Inferior parietal cortex (tissue), 1 donor: ENCODE results near the gene LMAN1L.

Source experiments
- DNase-seq: peaks from one replicate; pipeline ENCODE4 v3.0.0-alpha.2; 2016; ENCODE audit errors: extremely low spot score

Gene LMAN1L

DNA sequence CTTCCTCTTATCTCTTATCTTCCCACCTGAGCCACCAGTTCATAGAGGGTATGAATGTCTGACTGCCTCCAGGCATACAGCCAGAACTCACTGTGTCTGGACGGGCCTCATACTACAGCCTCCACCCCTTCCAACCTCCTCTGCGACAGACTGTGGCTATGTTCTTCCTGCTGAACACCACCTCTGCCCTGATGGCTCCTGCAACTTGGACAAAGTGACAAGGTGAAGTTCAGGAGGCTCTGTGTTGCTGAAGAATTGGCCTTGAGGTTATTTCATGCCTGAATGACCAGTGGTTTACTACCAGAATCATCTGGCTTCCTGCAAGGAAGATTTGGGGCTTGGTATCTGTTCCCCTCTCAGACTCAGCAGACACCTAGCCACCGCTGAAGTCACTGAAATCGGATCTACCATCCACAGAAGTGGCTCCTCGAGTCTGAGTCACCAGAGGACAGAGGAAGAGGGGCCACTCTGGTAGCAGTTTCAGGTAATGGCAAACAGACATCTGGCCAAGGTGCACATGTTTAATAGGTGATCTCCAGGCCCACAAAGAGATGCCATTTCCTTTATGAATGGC, 44.5 kb downstream of the LMAN1L start:
- DNase-seq: no peak

DNA sequence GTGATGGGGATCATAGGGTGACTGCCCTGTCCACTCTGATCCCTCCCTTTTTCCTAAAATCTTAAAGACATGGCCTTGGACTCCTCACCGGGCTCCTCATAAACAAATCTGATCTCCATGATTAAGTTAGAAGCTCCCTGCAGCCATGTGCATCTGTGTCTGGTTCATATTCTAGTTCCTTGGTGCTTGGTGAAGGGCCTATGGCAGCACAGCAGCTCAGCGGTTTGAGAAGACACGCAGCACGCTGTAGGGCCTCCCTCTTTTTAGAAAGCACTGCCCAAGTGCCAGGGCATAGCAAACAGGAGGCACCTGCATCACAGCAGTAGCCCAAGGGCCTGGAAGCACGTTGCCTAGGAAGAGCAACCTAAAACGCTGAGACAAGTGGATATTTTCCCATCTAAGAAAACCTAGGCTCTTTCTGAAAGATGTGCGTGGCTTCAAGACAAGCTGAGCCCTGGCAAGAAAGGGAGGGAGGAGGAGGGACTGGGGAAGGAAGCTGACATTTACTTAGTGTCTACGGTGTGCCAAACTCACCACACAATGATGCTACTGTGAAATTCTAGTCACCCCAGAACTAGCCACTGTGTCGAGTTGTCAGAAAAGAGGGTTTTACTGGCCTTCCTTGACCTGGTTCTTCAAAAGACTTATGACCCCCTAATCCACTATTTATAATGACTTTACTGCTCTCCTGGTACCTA, 45.2 kb downstream of the LMAN1L start:
- no peak for DNase-seq

DNA sequence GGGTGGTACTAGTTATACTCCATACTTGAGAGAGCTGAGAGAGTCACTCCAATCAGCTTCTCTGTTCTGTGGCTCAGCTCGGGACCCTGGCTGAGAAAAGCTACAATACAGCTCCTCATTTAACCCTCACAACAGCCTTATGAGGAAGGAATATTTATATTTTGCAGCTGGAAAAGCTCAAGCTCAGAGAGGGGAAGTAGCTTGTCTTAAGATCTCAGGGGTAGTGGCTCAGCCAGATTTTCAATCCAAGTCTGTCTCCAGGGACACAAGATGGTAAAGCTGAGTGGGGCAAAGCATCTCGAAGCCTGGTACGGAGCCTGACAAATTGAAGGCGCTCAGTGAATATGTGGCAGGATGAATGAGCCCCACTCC, 45.7 kb downstream of the LMAN1L start:
- DNase-seq: no peak

DNA sequence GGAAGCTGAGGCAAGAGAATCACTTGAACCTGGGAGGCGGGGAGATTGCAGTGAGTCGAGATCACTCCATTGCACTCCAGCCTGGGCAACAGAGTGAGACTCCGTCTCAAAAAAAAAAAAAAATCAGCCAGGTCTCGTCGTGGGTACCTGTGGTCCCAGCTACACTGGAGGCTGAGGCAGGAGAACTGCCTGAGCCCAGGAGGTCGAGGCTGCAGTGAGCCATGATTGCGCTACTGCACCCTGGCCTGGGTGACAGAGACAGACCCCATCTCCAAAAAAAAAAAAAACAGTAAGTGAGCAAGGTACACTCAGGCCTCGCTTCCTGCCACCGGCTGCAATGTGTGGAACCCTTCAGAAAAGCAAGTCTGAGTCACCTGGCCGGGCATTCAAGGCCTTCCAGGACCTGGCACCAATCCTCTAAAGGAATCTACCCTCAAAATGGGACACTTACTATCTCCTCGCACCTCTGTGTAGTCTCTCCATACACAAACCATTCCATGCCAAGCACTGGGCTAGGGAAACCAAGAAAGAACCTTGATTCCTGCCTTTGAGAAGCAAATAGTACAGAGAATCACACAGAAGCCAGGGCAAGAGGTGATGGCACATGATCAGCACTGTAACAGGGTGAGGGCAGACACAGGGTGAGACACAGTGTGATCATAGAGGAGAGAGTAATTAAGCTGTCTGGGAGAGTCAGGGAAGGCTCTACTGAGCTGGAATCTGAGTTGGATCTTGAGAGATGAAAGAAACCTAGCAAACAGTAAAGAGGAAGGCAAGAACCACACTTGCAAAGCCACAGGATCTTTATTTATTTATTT, 50.8 kb downstream of the LMAN1L start:
- DNase-seq: no peak

DNA sequence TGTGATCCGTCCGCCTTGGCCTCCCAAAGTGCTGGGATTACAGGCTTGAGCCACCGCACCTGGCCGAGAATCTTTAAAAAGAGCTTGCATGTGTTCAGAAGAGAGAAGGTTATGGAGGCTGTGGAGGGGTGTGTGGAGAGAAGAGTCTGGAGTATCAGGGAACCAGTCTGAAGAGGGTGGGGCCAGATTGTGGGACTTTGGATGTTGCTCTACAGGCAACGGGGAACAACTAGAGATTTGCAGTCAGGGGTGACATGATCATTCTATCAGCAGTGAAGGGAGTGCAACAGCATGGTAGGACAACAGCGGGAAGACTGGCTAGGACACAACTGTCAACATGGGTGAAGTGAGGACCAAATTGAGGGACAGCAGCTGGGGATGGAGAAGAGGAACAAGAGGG, 51.7 kb downstream of the LMAN1L start:
- no peak for DNase-seq

DNA sequence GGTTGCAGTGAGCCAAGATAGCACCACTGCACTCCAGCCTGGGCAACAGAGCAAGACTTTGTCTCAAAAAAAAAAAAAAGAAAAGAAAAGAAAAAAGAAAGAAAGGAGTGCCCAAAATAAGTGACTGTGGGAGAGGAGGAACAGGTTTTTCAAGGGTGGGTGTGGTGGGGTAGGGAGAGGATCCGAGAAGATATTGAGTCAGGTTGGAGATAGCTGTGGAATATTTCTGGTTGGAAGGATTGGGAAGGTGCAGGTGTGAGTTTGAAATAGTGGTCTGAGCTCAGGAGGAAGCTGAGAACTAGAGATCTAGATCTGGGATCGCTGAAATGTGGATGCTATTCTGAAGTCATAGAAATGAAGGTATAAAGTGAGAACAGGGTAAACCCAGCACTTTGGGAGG, 52.7 kb downstream of the LMAN1L start:
- no peak for DNase-seq

DNA sequence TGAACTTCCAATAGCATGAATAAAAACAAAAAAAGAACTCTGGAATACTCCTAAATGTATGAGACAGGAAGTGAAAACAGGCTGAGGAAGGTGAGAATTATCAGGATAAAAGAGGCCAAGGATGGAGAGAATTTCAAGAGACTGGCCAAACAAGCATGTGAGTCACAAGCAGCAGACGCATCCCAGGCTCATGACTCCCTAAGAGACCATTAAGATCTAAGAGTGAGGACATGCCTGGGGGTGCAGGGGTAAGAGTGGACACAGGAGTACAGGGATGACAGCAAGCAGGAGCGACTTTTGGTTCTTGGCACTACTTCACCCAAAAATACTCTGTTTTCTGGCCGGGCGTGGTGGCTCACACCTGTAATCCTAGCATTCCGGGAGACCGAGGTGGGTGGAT, 53.5 kb downstream of the LMAN1L start:
- no peak for DNase-seq

DNA sequence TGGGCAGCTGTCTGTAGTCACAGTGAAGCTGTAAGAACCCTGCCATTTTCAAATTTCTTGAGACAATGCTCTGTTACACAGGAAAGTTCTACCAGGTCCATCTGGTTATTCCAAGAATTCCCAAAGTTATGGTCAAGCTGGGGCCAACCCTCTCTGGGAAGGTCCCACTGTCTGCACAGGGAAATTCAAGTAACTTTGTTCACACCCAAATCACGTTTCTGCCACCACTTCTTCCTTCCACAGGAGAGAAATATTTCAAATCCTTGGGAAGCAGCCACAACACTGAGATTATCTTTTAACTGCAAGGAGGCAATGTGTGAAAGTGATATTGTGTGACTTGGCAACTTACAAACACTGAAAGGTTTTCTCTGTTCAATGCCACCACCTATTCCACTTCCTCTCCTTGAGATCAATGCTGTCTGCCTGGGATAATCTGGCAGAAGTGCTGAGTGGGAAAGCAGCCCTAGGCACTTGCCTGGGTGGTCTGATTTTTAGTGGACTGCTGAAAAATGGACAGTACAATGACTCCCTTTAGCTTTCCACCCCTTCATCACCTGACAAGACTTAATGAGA, 54.9 kb downstream of the LMAN1L start:
- no peak for DNase-seq

DNA sequence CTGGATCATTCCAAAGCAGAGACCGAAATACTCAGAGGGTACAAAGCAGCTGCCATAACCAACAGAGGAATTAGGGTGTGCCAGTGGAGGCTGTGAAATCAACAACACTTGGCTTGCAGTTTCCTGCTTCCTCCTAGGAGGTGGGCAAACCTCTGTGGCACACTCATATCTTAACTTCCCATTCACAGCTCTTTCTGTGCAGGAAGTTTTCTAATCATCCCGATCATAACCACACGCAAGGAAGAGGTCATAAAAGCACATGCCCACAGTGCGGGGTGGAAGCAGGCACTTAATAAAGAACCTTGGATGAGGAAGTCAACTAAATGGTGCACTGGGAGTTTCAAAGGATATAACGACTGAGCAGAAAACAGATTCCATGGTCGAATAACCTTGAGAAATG, 55.4 kb downstream of the LMAN1L start:
- DNase-seq: no peak

DNA sequence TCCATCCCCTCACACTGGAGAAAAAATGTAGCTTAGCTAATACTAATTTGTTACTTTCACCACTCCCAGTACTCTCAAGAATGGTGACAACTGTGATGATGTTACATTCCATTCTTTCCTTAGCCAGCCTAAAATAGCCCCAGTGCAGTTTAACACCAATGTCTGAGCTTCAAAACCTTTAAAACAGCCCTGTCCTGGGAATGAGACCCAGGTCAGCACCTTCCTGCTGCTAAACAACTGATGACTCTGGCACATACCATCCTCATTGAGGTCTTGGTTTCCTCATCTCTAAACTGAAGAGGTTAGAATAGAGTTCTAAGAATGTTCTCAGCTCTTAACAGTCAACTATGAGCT, 56.7 kb downstream of the LMAN1L start:
- no peak for DNase-seq

DNA sequence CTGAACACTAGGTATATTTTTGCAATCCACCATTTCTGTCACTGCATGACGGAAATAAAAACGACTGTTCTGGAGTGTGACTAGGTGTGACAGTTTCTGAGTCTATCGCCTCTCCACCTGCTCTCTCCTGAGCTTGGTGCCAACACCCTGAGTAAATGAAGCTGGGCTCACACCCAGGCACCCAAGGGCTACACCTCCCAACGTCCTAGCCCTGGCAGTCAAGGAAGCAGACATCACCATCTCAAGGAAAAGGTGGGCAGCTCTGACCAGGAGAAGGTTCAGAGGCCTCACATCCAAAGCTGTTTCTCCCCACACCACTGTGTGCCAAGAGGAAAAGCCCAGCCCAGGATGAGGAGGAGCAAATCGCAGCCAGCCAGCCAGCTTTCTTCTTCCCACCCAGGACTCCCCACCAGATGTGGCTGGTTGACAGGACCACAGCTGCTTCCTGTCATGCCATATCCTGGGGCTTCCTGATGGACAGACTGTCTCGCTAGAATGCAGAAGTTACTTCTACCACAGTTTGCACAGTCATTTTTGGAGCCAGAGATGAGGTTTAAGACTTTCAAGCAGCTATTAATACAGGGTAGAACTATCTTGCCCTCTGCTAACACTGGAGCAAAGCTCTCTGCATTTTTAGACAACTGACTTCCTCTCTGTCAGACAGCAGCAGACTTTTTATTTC, 57.2 kb downstream of the LMAN1L start:
- DNase-seq: no peak

DNA sequence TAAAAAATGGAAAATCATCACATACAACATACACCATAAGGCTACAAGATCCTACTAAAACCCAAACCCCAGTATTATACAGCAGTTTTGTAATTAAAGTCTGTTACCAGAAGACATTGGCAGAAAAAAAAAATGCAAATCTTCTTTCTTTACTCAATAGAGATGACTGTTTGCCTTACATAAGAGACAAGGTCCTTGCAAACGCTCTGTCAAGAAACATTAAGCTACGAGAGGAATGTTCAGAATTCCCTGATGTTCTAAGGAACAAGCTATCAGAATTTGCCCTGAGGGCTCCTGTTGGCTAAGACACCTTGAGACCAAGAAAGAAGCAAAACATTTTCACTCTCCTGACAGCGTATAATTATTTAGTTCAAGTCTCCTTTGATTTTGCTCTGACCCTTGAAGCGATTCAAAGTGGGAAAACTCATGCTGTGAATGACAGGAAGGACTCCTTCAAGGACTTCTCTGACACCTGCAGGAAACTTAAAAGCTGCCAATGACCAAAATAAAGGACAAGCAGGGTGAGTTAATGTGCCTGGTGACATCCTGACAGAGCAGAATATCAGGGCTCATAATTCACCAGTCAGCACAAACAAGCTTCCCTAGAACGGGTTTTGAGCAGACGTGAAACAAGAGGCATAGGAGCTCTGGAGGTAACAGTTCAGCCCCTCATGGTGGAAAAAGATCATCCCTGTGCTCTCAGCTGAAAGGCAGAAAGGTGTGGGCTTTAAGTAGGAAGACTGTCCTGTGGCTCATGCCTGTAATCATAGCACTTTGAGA, 58.0 kb downstream of the LMAN1L start:
- no peak for DNase-seq

DNA sequence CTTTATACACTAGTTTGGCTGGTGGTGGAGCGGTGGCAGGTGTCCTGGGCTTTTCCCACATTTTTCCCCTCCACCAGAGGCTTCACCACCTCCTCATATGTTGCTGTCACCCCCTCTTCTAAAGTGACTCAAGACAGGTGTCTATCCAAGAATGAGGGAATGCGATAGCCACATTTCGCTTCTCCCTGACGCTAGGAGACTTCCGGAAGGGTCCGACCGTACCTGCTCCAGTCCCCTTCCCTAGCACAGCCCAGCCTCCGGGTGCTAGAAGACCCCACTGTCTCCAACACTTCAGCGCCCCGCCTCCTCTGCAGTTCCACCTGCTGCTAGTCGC, 60.0 kb downstream of the LMAN1L start:
- no peak for DNase-seq

DNA sequence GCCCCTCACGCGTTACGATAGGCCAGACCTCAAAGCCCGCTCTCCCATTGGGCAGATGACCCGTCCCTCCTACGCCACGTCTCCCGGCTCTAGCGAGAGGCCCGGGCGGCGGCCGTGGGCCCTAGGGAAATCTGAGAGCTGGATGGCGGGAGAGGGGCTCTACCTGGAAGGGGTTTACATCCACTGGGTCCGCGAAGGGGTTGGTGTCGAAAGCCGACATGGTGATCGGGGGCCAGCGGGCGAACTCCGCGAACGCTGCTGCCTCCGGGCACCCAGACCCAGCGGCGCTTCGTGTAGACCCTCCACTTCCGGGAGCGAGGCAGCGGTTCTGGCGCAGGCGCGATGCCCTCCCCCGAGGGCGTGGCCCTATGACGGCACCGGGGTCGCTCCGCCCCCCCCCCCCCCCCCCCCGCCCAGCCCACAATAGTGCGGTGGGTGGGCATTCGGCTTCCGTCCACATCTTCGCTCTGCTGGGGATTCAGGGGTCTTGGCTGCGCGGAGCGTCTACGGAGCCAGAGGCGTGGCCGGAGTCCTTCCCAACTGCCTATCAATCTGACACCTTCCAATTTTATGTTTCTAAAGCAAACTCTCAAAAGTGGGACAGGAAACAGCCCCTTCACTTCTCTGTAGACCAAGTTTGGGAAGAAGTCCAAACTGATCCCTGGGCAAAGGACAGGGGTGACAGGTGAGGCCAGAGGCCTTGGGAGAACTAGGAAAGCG, 60.6 kb downstream of the LMAN1L start, which contains the start of gene SCAMP2:
SCAMP2 (minus strand) TSS at position 330 of the 720 bp plus-strand sequence; CDS start at position 220, 110 bp downstream.
- DNase-seq: peak; percentile 93

DNA sequence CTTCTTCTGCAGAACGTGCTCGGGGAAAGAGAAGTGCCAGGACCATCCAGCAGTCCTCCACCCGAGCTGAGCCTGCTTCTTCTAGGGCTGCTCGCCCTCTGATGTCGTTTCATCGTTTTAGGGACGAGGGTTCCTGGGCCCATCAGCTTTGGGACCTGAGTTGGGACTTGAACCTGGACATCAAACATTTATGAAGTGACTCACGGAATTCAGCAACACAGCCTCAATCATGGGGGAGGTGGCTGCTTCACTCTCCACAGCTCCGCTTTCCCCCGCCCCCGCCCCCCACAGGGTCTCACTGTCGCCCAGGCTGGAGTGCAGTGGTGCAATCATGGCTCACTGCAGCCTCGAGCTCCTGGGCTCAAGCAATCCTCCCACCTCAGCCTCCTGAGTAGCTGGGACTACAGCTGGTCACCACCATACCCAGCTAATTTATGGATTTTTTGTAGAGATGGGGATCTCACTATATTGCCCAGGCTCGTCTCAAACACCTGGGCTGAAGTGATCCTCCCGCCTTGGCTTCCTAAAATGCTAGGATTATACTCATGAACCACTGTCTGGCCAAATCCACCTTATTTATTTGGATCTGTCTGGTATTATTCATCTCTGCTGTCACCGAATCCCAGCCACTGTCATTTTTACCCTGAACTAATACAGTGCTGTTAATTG, 61.3 kb downstream of the LMAN1L start:
- no peak for DNase-seq
